Activated CD4-positive, alpha-beta T cell treated with anti-CD3 and anti-CD28 coated beads, Interleukin-2, amount 10 ng/mL, durations not matched to agents 24 days and 14 days (primary cell): Measurements from ENCODE around the gene GID8. TPM values are rescaled to one million over a fixed set of nuclear protein-coding genes. Genes with fewer than 3 reads are reported as not detected.

Experiments
- DNase-seq: peaks from one replicate; pipeline ENCODE4 v3.0.0; 2022
- H3K27ac Mint-ChIP-seq: one replicate; pipeline ENCODE4 v1.8.0; 2022; ENCODE audit warnings: mild to moderate bottlenecking, mixed read lengths
- H3K27me3 Mint-ChIP-seq: one replicate; pipeline ENCODE4 v1.8.0; 2022; ENCODE audit warnings: mixed read lengths
- H3K36me3 Mint-ChIP-seq: one replicate; pipeline ENCODE4 v1.8.0; 2022; ENCODE audit warnings: low read depth, mild to moderate bottlenecking, mixed read lengths
- H3K4me1 Mint-ChIP-seq: one replicate; pipeline ENCODE4 v1.8.0; 2021; ENCODE audit warnings: mixed read lengths
- H3K4me3 Mint-ChIP-seq: one replicate; pipeline ENCODE4 v1.8.0; 2022; ENCODE audit warnings: mild to moderate bottlenecking, moderate library complexity, mixed read lengths
- H3K9me3 Mint-ChIP-seq: one replicate; pipeline ENCODE4 v1.8.0; 2021; ENCODE audit warnings: mixed read lengths
- intact Hi-C: fragments of 100-400 bp; cut with micrococcal nuclease; formaldehyde crosslinking; loops from one replicate; pipeline ENCODE4 v1.15.1; 2023
- total RNA-seq: library from RNA; stranded (reverse); gene quantifications from 2 replicates; pipeline ENCODE4 v1.2.3, GENCODE V29; 2022

Gene GID8
- total RNA-seq, 1 donor from 2014 or later = 50.0 TPM

GRCh38 chr20:62898093-62898964, 39.6 kb upstream of the GID8 start:
- intact Hi-C loops = no loop called here
- H3K27me3 Mint-ChIP-seq = no peaks in the 10 kb centered on the region
- H3K27ac Mint-ChIP-seq = peak overlapping the region; percentile 5

GRCh38 chr20:62898970-62899632, 38.8 kb upstream of the GID8 start:
- H3K27ac Mint-ChIP-seq = peak overlapping the region; percentile 44
- H3K36me3 Mint-ChIP-seq = peaks cover 42% of the 10 kb centered on the region
- H3K9me3 Mint-ChIP-seq = no peaks in the 10 kb centered on the region
- intact Hi-C loops = no loop called here
- no peaks in the 10 kb centered on the region for H3K27me3 Mint-ChIP-seq
- H3K4me1 Mint-ChIP-seq = peaks cover 30% of the 10 kb centered on the region
- peak; percentile 82 for DNase-seq
- peak overlapping the region; percentile 50 for H3K4me3 Mint-ChIP-seq

More at GRCh38 chr20:62898093-62898964, 39.6 kb upstream of the GID8 start:
- Mint-ChIP-seq H3K36me3 (peaks cover 42% of the 10 kb centered on the region), H3K4me1 (peaks cover 30% of the 10 kb centered on the region), H3K9me3 (no peaks in the 10 kb centered on the region), H3K4me3 (no peak overlapping the region)
- DNase-seq = no peak

GRCh38 chr20:62899633-62900051, 38.3 kb upstream of the GID8 start:
- DNase-seq = no peak
- Mint-ChIP-seq H3K4me1 (peaks cover 30% of the 10 kb centered on the region), H3K9me3 (no peaks in the 10 kb centered on the region), H3K27me3 (no peaks in the 10 kb centered on the region), H3K4me3 (no peak overlapping the region), H3K27ac (no peak overlapping the region), H3K36me3 (peaks cover 40% of the 10 kb centered on the region)
- intact Hi-C loops = loop anchor here (1.0 to 2.0 kb wide), 3 partner anchors 19 to 110 kb away; no protein-coding TSS in a partner anchor

- H3K36me3 Mint-ChIP-seq = peaks cover 44% of the 10 kb centered on the region
- H3K4me3 Mint-ChIP-seq = peak overlapping the region; percentile 67
- intact Hi-C loops = loop anchor here (1.0 to 2.0 kb wide), 3 partner anchors 19 to 109 kb away; no protein-coding TSS in a partner anchor
- H3K4me1 Mint-ChIP-seq = peaks cover 30% of the 10 kb centered on the region
- peak overlapping the region; percentile 78 for H3K27ac Mint-ChIP-seq
- DNase-seq = peak; percentile 92
- H3K9me3 Mint-ChIP-seq = no peaks in the 10 kb centered on the region
- no peaks in the 10 kb centered on the region for H3K27me3 Mint-ChIP-seq
These were observed 37.8 kb upstream of the GID8 start for GRCh38 chr20:62900052-62900691.

- DNase-seq = no peak
These were observed 37.0 kb upstream of the GID8 start for GRCh38 chr20:62900692-62901584.

GRCh38 chr20:62901891-62902290, 36.1 kb upstream of the GID8 start:
- no peak overlapping the region for H3K4me3 Mint-ChIP-seq
- no peaks in the 10 kb centered on the region for H3K27me3 Mint-ChIP-seq
- peaks cover 48% of the 10 kb centered on the region for H3K36me3 Mint-ChIP-seq
- DNase-seq = no peak
- intact Hi-C loops = loop anchor here (2.0 kb wide), 1 partner anchor 17 kb away; no protein-coding TSS in a partner anchor
- no peaks in the 10 kb centered on the region for H3K9me3 Mint-ChIP-seq
- H3K27ac Mint-ChIP-seq = no peak overlapping the region
- H3K4me1 Mint-ChIP-seq = peaks cover 30% of the 10 kb centered on the region

More at GRCh38 chr20:62900692-62901584, 37.0 kb upstream of the GID8 start:
- no peak overlapping the region for H3K4me3 Mint-ChIP-seq
- intact Hi-C loops = loop anchor here (1.0 to 2.0 kb wide), 3 partner anchors 18 to 108 kb away; no protein-coding TSS in a partner anchor
- H3K27me3 Mint-ChIP-seq = no peaks in the 10 kb centered on the region
- peaks cover 30% of the 10 kb centered on the region for H3K4me1 Mint-ChIP-seq
- peak overlapping the region; percentile 48 for H3K27ac Mint-ChIP-seq
- no peaks in the 10 kb centered on the region for H3K9me3 Mint-ChIP-seq
- peaks cover 44% of the 10 kb centered on the region for H3K36me3 Mint-ChIP-seq

GRCh38 chr20:62902926-62903615, 34.9 kb upstream of the GID8 start:
- no peaks in the 10 kb centered on the region for H3K27me3 Mint-ChIP-seq
- H3K4me1 Mint-ChIP-seq = peaks cover 33% of the 10 kb centered on the region
- no peak overlapping the region for H3K4me3 Mint-ChIP-seq
- H3K27ac Mint-ChIP-seq = no peak overlapping the region
- H3K36me3 Mint-ChIP-seq = peaks cover 56% of the 10 kb centered on the region
- no peak for DNase-seq
- intact Hi-C loops = no loop called here
- H3K9me3 Mint-ChIP-seq = no peaks in the 10 kb centered on the region

- Mint-ChIP-seq H3K4me3 (no peak overlapping the region), H3K36me3 (peaks cover 75% of the 10 kb centered on the region), H3K27ac (no peak overlapping the region), H3K27me3 (no peaks in the 10 kb centered on the region), H3K9me3 (no peaks in the 10 kb centered on the region), H3K4me1 (peaks cover 14% of the 10 kb centered on the region)
- intact Hi-C loops = no loop called here
- DNase-seq = no peak
These were observed 32.3 kb upstream of the GID8 start for GRCh38 chr20:62905536-62906117.

- no peak for DNase-seq
- no peaks in the 10 kb centered on the region for H3K9me3 Mint-ChIP-seq
- H3K4me1 Mint-ChIP-seq = peaks cover 13% of the 10 kb centered on the region
- no peak overlapping the region for H3K4me3 Mint-ChIP-seq
- no peaks in the 10 kb centered on the region for H3K27me3 Mint-ChIP-seq
- no peak overlapping the region for H3K27ac Mint-ChIP-seq
- peaks cover 80% of the 10 kb centered on the region for H3K36me3 Mint-ChIP-seq
- intact Hi-C loops = no loop called here
These were observed 31.7 kb upstream of the GID8 start for GRCh38 chr20:62906209-62906608.

GRCh38 chr20:62906647-62907375, 31.1 kb upstream of the GID8 start:
- Mint-ChIP-seq H3K9me3 (no peaks in the 10 kb centered on the region), H3K4me3 (no peak overlapping the region), H3K27ac (no peak overlapping the region), H3K36me3 (peaks cover 79% of the 10 kb centered on the region), H3K27me3 (no peaks in the 10 kb centered on the region), H3K4me1 (peaks cover 9% of the 10 kb centered on the region)
- DNase-seq = no peak
- intact Hi-C loops = no loop called here

GRCh38 chr20:62907384-62908317, 30.3 kb upstream of the GID8 start:
- H3K4me1 Mint-ChIP-seq = peaks cover 9% of the 10 kb centered on the region
- H3K27me3 Mint-ChIP-seq = no peaks in the 10 kb centered on the region
- H3K36me3 Mint-ChIP-seq = peaks cover 76% of the 10 kb centered on the region
- no peak overlapping the region for H3K27ac Mint-ChIP-seq
- no peak overlapping the region for H3K4me3 Mint-ChIP-seq
- no peaks in the 10 kb centered on the region for H3K9me3 Mint-ChIP-seq
- intact Hi-C loops = no loop called here
- DNase-seq = peak; percentile 75
